Activated T-cell treated with anti-CD3 and anti-CD28 coated beads, Interleukin-2, amount 50 U/mL, for 24 hours (primary cell): ENCODE data around the gene ZNF81.
"Not testable (repeated sequence)": the region's sequence is repeated elsewhere in the genome, so short reads cannot be mapped to it uniquely, and the experiment has no call there.

ENCODE experiments used
- DNase-seq: peaks from one replicate; pipeline ENCODE4 v3.0.0-alpha.2; 2020
- H3K27ac Mint-ChIP-seq: 2 replicates; pipeline ENCODE4 v1.8.0; 2020; ENCODE audit warnings: mild to moderate bottlenecking, mixed read lengths
- H3K27me3 Mint-ChIP-seq: 2 replicates; pipeline ENCODE4 v1.8.0; 2020; ENCODE audit warnings: mixed read lengths
- H3K36me3 Mint-ChIP-seq: 2 replicates; pipeline ENCODE4 v1.8.0; 2020; ENCODE audit warnings: low read depth, mixed read lengths
- H3K4me1 Mint-ChIP-seq: 2 replicates; pipeline ENCODE4 v1.8.0; 2020; ENCODE audit warnings: low read depth, mixed read lengths
- H3K4me3 Mint-ChIP-seq: 2 replicates; pipeline ENCODE4 v1.8.0; 2020; ENCODE audit warnings: mild to moderate bottlenecking, moderate library complexity, mixed read lengths
- H3K9me3 Mint-ChIP-seq: 2 replicates; pipeline ENCODE4 v1.8.0; 2020; ENCODE audit warnings: mixed read lengths

The ZNF81 gene

DNA sequence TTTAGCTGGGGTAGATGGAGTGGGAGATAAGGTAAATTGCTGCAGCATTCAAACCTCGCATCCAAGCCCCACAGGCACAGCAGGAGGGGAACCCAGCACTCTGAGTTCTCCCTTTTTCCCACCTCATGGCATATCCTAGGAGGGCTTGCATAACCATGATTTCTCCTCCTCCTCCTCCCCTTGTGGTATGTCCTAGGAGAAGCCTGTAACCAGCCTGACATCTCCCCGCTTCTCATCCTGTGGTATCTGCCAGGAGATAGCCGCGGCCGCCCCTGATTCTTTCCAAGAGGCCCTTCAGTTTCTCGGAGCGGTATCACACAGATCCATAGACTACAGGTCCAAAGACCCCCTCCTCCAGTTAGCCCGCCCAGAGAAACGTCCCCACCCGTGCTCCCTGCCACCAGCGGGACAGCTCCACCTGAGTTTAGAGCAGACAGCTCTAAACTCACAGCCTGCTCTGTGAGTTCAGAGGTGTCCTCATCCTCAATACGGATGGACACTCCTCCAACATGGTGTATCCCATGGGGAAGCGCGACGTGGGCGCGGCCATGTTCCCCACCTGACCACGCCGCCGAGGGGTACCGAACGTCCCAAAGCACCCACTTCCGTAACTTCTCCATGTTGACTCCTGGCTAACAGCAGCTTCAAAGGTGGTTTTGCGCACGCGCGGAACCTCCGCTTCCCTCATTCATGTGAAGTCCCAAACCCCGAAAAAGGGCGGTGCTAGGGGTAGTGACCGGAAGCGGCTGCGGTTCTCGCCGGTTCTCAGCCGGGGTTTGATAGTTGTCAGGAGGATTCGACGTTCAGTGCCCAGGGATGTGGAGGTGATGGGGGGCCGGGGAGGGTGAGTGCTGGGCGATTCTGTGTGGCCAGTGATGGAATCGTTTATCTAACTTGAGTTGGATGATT lies at the start of gene ZNF81:
TSS of gene ZNF81 (plus strand) at position 739 of the 909 bp plus-strand sequence. CDS start 9,366 bp downstream, outside the sequence.
- DNase-seq = peak; percentile 90
- peak within 1 kb of the TSS; percentile 93 for H3K4me3 Mint-ChIP-seq
- H3K27ac Mint-ChIP-seq = peak within 1 kb of the TSS; percentile 97
- peaks cover 16% of the 10 kb centered on the region for H3K36me3 Mint-ChIP-seq
- H3K27me3 Mint-ChIP-seq = peaks cover 12% of the 10 kb centered on the region
- peaks cover 24% of the 10 kb centered on the region for H3K4me1 Mint-ChIP-seq
- no peaks in the 10 kb centered on the region for H3K9me3 Mint-ChIP-seq

DNA sequence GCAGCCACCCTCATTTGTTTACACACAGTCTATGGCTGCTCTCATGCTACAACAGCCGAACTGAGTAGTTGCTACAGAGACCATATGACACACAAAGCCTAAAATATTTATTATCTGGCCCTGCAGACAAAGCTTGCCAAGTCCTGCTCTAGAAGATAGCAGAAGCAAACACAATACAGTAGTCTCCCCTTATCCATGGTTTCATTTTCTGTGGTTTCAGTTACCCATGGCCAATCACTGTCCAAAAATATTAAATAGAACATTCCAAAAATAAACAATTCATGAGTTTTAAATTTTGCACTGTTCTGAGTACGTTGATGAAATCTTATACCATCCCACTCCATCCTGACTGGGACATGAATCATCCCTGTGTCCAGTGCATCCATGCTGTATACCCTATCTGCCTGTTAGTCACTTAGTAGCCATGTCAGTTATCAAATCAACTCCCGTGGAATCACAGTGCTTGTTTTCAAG lies 40.2 kb upstream of the ZNF81 start:
- no peak for DNase-seq
- Mint-ChIP-seq H3K27me3 (peaks cover 48% of the 10 kb centered on the region), H3K9me3 (no peaks in the 10 kb centered on the region), H3K4me3 (no peak overlapping the region), H3K27ac (no peak overlapping the region), H3K4me1 (no peaks in the 10 kb centered on the region), H3K36me3 (no peaks in the 10 kb centered on the region)

DNA sequence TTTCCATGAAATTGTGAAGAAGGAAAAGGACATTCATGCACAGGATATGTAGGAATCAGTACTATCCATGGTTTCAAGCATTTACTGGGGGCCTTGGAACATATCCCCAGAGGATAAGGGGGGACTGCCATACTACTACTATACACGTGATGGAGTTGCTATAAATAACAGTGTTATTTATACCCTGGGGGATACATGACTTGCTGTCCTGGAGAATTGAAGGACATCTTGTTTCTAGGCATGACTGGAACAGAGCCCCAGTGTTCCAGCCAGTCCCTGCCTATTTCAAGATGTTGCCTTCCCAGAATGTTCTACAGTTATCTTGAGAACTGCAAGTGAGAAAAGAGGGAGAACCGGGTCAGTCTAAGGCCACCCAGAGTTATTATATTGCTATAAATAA lies 39.6 kb upstream of the ZNF81 start:
- Mint-ChIP-seq H3K36me3 (no peaks in the 10 kb centered on the region), H3K27ac (no peak overlapping the region), H3K4me3 (no peak overlapping the region)

DNA sequence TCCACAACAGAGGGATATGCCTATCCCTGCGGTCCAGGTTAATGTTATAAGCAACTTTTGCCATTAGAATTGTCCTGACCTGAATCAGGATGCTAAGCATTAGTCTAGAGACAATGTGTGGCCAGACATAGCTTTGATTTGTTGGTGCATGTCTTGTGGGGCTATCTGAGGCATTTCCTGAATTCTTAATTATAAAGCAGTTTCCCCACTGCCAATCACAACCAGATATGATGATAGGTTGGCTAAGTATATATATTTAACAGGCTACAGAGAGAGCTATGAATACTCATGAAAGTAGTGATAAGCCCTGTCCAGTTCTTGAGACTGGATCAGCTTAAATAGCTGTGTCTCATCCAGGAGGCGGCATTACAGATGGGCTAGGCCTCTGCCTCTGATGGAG lies 37.8 kb upstream of the ZNF81 start:
- Mint-ChIP-seq H3K4me3 (no peak overlapping the region), H3K9me3 (no peaks in the 10 kb centered on the region), H3K27ac (no peak overlapping the region), H3K4me1 (no peaks in the 10 kb centered on the region), H3K27me3 (peaks cover 34% of the 10 kb centered on the region), H3K36me3 (no peaks in the 10 kb centered on the region)
- DNase-seq = no peak

More for the DNA sequence above, 39.6 kb upstream of the ZNF81 start:
- no peaks in the 10 kb centered on the region for H3K4me1 Mint-ChIP-seq
- DNase-seq = no peak
- H3K27me3 Mint-ChIP-seq = peaks cover 47% of the 10 kb centered on the region
- no peaks in the 10 kb centered on the region for H3K9me3 Mint-ChIP-seq

DNA sequence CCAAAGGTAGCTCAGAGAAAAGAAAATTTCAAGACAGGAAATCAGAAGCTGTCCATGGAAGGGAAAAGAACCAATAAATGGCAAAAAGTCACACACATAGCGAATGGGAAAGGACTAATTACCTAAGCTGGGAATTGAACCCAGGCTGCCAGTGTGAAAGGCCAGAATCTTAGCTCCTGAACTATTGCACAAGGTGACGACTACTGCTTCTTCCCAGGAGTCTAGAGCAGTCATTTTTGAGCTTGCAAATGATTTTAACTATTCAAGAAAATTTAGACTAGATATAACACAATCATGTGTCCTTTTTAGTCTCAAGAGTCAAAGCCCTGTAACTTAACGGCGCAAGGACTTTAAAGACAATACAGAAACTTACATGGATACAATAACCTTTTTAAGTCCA lies 34.1 kb upstream of the ZNF81 start:
- Mint-ChIP-seq H3K27ac (no peak overlapping the region), H3K4me1 (no peaks in the 10 kb centered on the region), H3K4me3 (no peak overlapping the region), H3K27me3 (peaks cover 31% of the 10 kb centered on the region), H3K36me3 (no peaks in the 10 kb centered on the region), H3K9me3 (no peaks in the 10 kb centered on the region)
- no peak for DNase-seq

DNA sequence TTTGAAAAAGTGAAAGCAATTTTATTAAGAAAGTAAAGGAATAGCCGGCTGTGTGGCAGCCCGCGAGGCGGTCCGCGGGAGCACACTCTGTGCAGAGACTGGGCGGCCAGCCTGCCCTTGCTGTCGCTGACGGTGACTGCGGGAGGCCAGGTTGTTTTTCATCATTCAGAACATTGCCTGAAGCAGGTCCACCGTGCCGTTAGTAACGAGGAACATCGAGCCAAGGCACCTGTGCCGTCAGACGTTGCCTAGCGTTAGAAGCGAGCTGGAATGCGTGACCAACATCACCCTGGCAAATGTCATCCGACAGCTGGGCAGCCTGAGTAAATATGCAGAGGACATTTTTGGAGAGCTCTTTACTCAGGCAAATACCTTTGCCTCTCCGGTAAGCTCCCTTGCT lies 33.6 kb upstream of the ZNF81 start:
- not testable (repeated sequence) for DNase-seq, H3K4me1 Mint-ChIP-seq, H3K9me3 Mint-ChIP-seq, H3K4me3 Mint-ChIP-seq, H3K27ac Mint-ChIP-seq, H3K36me3 Mint-ChIP-seq
- H3K27me3 Mint-ChIP-seq = peaks cover 26% of the 10 kb centered on the region

DNA sequence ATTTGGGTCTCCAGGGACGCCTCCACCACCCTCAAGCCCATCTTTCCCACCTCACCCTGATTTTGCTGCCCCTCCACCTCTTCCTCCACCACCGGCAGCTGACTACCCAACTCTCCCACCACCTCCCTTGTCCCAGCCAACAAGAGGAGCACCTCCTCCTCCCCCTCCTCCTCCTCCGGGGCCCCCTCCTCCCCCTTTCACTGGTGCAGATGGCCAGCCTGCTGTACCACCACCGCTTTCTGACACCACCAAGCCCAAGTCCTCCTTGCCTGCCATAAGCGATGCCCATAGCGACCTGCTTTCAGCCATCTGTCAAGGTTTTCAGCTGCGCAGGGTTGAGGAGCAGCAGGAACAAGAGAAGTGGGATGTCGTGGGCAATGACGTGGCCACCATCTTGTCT lies 32.4 kb upstream of the ZNF81 start:
- Mint-ChIP-seq H3K4me3 (no peak overlapping the region), H3K9me3 (no peaks in the 10 kb centered on the region), H3K27ac (no peak overlapping the region), H3K4me1 (no peaks in the 10 kb centered on the region), H3K36me3 (no peaks in the 10 kb centered on the region), H3K27me3 (peaks cover 25% of the 10 kb centered on the region)
- DNase-seq = no peak

DNA sequence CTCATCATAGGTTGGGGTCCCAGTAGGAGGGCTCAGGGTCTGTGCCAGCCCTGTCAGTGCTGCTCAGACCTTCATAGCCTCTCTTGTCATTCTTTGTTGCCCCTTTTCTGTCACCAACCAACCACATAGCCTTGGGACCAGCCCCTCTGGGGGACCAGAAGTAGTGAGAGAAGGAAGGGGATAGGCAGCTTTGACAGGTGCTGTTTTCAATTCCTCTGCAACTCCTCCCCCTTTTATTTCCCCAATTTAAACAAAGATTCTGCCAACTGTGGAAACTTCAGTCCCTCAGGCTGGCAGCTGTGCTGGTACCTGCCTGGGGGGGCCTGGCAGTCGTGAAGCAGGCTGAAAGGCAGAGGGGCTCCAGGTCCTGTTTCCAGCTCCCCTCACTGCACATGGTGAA lies 30.9 kb upstream of the ZNF81 start:
- H3K36me3 Mint-ChIP-seq, H3K9me3 Mint-ChIP-seq, H3K4me1 Mint-ChIP-seq, DNase-seq, H3K27ac Mint-ChIP-seq, H3K4me3 Mint-ChIP-seq: not testable (repeated sequence)
- peaks cover 32% of the 10 kb centered on the region for H3K27me3 Mint-ChIP-seq

DNA sequence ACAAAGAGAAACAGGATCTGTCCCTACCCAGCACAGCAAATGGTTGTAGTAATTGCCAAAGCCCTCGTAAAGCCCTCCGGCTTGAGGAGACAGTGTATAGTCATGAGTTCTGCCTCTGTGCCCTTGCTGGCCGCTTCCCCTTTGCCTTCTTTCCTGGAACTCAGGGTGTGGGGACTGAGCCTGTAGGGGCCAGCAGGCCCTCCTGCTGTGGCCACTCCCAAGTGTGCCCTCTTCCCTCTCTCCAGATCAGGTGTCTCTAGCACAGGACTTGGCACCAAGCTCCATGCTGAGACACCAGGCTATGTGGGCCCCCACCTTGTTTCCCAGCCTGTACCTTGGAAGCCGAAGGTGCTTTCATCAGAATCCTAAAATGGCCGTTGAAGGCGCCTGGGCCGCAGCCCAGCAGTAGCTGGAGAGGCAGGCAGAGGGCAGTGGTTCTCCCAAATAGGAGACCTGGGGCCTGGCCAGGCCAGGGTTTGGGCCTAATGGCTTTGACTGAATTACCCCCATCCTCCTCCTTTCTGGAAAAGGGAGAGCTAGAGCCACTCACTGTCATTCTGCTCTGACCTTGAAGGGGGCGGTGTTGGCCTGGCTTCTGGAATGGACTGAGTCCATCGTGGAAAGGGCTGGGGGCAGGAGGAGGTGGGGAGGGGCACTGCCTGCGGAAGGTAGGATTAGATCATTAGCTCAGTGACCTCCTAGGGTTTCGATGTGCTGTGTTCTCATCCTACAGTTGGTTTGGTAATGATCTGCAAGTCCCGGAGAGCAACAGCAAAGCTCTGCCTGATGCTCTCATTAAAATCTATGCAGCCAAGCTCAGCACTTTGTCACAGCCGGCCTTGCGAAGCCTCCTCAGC lies 30.1 kb upstream of the ZNF81 start:
- H3K27ac Mint-ChIP-seq, H3K9me3 Mint-ChIP-seq, H3K4me3 Mint-ChIP-seq, H3K4me1 Mint-ChIP-seq, DNase-seq, H3K36me3 Mint-ChIP-seq: not testable (repeated sequence)
- peaks cover 31% of the 10 kb centered on the region for H3K27me3 Mint-ChIP-seq

DNA sequence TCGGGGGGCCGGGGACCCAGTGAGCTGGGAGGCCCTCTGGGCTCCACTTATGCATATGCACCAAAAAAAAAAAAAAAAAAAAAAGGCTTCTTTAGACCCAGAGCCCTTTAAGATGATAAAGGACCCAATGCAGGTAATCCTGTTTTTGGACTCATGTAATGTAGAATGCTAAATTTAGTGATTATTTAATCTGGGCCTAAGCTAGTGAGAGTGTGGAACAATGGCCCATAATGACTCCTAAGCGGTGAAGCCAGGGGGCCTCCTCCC lies 29.5 kb upstream of the ZNF81 start:
- not testable (repeated sequence) for H3K9me3 Mint-ChIP-seq, H3K36me3 Mint-ChIP-seq, H3K4me1 Mint-ChIP-seq

DNA sequence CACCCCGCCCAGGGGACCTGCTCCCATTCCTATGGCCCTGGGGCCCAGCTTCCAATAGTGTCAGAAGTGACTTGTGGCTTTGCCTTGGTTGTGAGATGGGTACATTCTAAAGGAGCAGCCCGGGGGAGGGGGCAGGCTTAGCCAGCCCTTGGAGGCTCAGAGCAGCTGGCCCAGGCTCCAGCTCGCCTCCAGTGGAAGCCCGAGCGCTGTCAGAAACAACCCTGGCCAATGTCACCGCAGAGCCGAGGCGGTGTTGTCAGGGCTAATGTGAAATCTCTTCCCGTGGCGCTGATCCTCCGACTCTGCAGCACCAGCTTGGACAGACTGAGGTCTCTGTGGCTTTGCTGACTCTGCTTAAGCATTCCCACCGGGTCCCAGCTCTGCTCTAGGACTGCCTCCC lies 29.2 kb upstream of the ZNF81 start:
- Mint-ChIP-seq H3K9me3 (no peaks in the 10 kb centered on the region), H3K4me3 (no peak overlapping the region), H3K4me1 (no peaks in the 10 kb centered on the region), H3K27ac (no peak overlapping the region), H3K36me3 (no peaks in the 10 kb centered on the region), H3K27me3 (peaks cover 37% of the 10 kb centered on the region)
- DNase-seq = no peak

More for the DNA sequence above, 29.5 kb upstream of the ZNF81 start:
- not testable (repeated sequence) for DNase-seq, H3K27ac Mint-ChIP-seq, H3K4me3 Mint-ChIP-seq
- H3K27me3 Mint-ChIP-seq = peaks cover 37% of the 10 kb centered on the region

DNA sequence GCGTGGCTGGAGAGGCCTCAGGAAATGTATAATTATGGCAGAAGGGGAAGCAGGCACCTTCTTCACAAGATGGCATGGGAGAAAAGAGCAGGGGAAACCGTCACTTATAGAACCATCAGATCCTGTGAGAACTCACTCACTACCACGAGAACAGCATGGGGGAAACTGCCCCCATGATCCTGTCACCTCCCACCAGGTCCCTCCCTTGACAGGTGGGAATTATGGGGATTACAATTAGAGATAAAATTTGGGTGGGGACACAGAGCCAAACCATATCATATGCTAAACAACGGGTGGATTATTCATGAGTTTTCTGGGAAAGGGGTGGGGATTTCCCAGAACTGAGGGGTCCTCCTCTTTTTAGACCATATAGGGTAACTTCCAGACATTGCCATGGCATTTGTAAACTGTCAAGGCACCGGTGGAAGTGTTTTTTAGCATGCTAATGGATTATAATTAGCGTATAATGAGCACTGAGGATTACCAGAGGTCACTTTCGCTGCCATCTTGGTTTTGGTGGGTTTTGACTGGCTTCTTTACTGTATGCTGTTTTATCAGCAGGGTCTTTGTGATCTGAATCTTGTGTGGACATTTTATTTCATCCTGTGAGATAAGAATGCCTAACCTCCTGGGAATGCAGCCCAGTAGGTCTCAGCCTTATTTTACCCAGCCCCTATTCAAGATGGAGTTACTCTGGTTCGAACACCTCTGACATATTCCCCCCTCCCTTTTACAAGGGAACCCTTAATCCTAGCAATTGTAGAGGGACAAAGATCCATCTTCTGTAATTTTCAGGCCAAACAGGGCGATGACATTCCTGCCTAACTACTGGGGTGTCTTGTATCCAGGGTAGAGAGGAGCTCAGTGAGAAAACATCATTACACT lies 27.6 kb upstream of the ZNF81 start:
- H3K27ac Mint-ChIP-seq = no peak overlapping the region
- no peak for DNase-seq
- H3K9me3 Mint-ChIP-seq = no peaks in the 10 kb centered on the region
- peaks cover 43% of the 10 kb centered on the region for H3K27me3 Mint-ChIP-seq
- H3K4me1 Mint-ChIP-seq = no peaks in the 10 kb centered on the region
- no peaks in the 10 kb centered on the region for H3K36me3 Mint-ChIP-seq
- H3K4me3 Mint-ChIP-seq = no peak overlapping the region

DNA sequence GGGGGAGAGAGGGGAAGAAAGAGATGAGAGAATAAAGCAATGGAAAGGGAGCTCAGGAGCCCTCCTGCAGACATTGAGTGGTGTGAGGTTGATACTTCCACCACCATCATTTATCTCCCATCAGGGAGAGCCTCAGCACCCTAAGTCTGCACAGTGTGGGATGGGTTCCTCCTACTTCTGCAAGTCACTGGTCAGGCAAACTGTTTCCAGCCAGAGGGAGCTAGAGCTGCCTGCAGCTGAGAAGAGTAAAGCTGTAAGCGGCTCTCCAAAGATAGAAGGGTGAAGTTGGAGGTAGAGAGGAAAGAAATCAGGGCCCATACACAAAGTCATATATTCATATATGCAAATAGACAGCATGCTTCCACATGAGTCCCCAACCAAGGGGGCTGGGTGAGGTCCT lies 21.9 kb upstream of the ZNF81 start:
- no peaks in the 10 kb centered on the region for H3K36me3 Mint-ChIP-seq
- no peaks in the 10 kb centered on the region for H3K9me3 Mint-ChIP-seq
- no peak overlapping the region for H3K27ac Mint-ChIP-seq
- no peak overlapping the region for H3K4me3 Mint-ChIP-seq
- no peaks in the 10 kb centered on the region for H3K4me1 Mint-ChIP-seq
- H3K27me3 Mint-ChIP-seq = peaks cover 57% of the 10 kb centered on the region
- no peak for DNase-seq
